H9 (cell line): ENCODE data around the gene STK25. TPM values are rescaled to one million over a fixed set of nuclear protein-coding genes. Genes with fewer than 3 reads are reported as not detected.

Experiments used
- DNase-seq: peaks from one replicate; pipeline ENCODE4 v3.0.0-alpha.2; 2017
- H2AFZ ChIP-seq: one replicate; pipeline ENCODE4 v1.6.1; 2013; ENCODE audit warnings: mild to moderate bottlenecking, low read length, control low read depth, moderate library complexity
- H2AK5ac ChIP-seq: 2 replicates; pipeline ENCODE4 v1.6.1; 2013; ENCODE audit warnings: low read length, control low read depth, mixed read lengths; ENCODE audit not compliant: insufficient read length
- H2BK120ac ChIP-seq: one replicate; pipeline ENCODE4 v1.6.1; 2013; ENCODE audit warnings: low read depth, mild to moderate bottlenecking, low read length, control low read depth, inconsistent platforms; ENCODE audit not compliant: poor library complexity, severe bottlenecking
- H2BK12ac ChIP-seq: 2 replicates; pipeline ENCODE4 v1.6.1; 2013; ENCODE audit warnings: low read length, control low read depth, mixed read lengths, low read depth; ENCODE audit not compliant: insufficient read length
- H2BK15ac ChIP-seq: 2 replicates; pipeline ENCODE4 v1.6.1; 2013; ENCODE audit warnings: low read depth, low read length, control low read depth
- H2BK20ac ChIP-seq: one replicate; pipeline ENCODE4 v1.6.1; 2013; ENCODE audit warnings: low read depth, mild to moderate bottlenecking, low read length, control low read depth, inconsistent platforms; ENCODE audit not compliant: poor library complexity, severe bottlenecking
- H2BK5ac ChIP-seq: 2 replicates; pipeline ENCODE4 v1.6.1; 2013; ENCODE audit warnings: low read length, control low read depth, mixed read lengths; ENCODE audit not compliant: insufficient read length
- H3K14ac ChIP-seq: 2 replicates; pipeline ENCODE4 v1.6.1; 2013; ENCODE audit warnings: low read length, control low read depth; ENCODE audit not compliant: insufficient read depth
- H3K18ac ChIP-seq: 2 replicates; pipeline ENCODE4 v1.6.1; 2013; ENCODE audit warnings: low read depth, mild to moderate bottlenecking, mixed read lengths, low read length, control low read depth; ENCODE audit not compliant: insufficient read length
- H3K23ac ChIP-seq: 2 replicates; pipeline ENCODE4 v1.6.1; 2013; ENCODE audit warnings: low read length, control low read depth, mixed read lengths, low read depth; ENCODE audit not compliant: insufficient read length
- H3K23me2 ChIP-seq: 2 replicates; pipeline ENCODE4 v1.6.1; 2013; ENCODE audit warnings: low read depth, mild to moderate bottlenecking, mixed read lengths, low read length, control low read depth; ENCODE audit not compliant: insufficient read length, poor library complexity, severe bottlenecking
- H3K27ac ChIP-seq: 2 replicates; pipeline ENCODE4 v1.5.1; 2013; ENCODE audit warnings: low read length, control low read depth, mixed read lengths, low read depth; ENCODE audit not compliant: insufficient read length
- H3K27me3 ChIP-seq: 2 replicates; pipeline ENCODE4 v1.6.1; 2013; ENCODE audit warnings: low read length, control low read depth, inconsistent platforms; ENCODE audit not compliant: insufficient read depth
- H3K4ac ChIP-seq: 2 replicates; pipeline ENCODE4 v1.6.1; 2013; ENCODE audit warnings: low read depth, mild to moderate bottlenecking, control low read depth, inconsistent platforms, low read length, moderate library complexity
- H3K4me1 ChIP-seq: 2 replicates; pipeline ENCODE4 v1.6.1; 2013; ENCODE audit warnings: low read length, control low read depth, inconsistent platforms; ENCODE audit not compliant: insufficient read depth
- H3K4me2 ChIP-seq: 2 replicates; pipeline ENCODE4 v1.6.1; 2013; ENCODE audit warnings: low read length, control low read depth, mixed read lengths; ENCODE audit not compliant: insufficient read length, insufficient read depth
- H3K56ac ChIP-seq: 2 replicates; pipeline ENCODE4 v1.6.1; 2013; ENCODE audit warnings: low read depth, mild to moderate bottlenecking, mixed read lengths, low read length, control low read depth; ENCODE audit not compliant: insufficient read length
- H3K79me1 ChIP-seq: 2 replicates; pipeline ENCODE4 v1.6.1; 2013; ENCODE audit warnings: low read depth, mild to moderate bottlenecking, moderate library complexity, low read length, control low read depth, inconsistent platforms; ENCODE audit not compliant: insufficient read depth, poor library complexity, severe bottlenecking
- H3K79me2 ChIP-seq: 2 replicates; pipeline ENCODE4 v1.6.1; 2013; ENCODE audit warnings: low read length, control low read depth, inconsistent platforms; ENCODE audit not compliant: insufficient read depth
- H3K9ac ChIP-seq: 2 replicates; pipeline ENCODE4 v1.6.1; 2013; ENCODE audit warnings: low read length, control low read depth, mixed read lengths; ENCODE audit not compliant: insufficient read length; ENCODE audit errors: extremely low read depth
- H3K9me3 ChIP-seq: one replicate; pipeline ENCODE4 v1.6.1; 2013; ENCODE audit warnings: low read depth, low read length, inconsistent platforms; ENCODE audit not compliant: control insufficient read depth
- H3T11ph ChIP-seq: one replicate; pipeline ENCODE4 v1.6.1; 2013; ENCODE audit warnings: mild to moderate bottlenecking, low read length, control low read depth, inconsistent platforms
- H4K20me1 ChIP-seq: one replicate; pipeline ENCODE4 v1.6.1; 2013; ENCODE audit not compliant: control insufficient read depth, insufficient read length, insufficient read depth
- H4K5ac ChIP-seq: 2 replicates; pipeline ENCODE4 v1.6.1; 2013; ENCODE audit warnings: low read depth, mild to moderate bottlenecking, mixed read lengths, low read length, control low read depth; ENCODE audit not compliant: insufficient read length
- H4K8ac ChIP-seq: replicated peaks from 2 replicates; pipeline ENCODE4 v1.6.1; 2013; ENCODE audit warnings: low read length, control low read depth, mixed read lengths, low read depth; ENCODE audit not compliant: insufficient read length
- H4K91ac ChIP-seq: 2 replicates; pipeline ENCODE4 v1.6.1; 2013; ENCODE audit warnings: low read depth, mild to moderate bottlenecking, moderate library complexity, mixed read lengths, low read length, control low read depth; ENCODE audit not compliant: insufficient read length
- H3K27ac Mint-ChIP-seq, 3 experiments: 2 replicates in 2 of 3; 3 replicates in 1 of 3; pipeline ENCODE4 v1.8.0; 2020 to 2021; ENCODE audit warnings: mixed read lengths in 3 of 3, mild to moderate bottlenecking in 1 of 3, moderate library complexity in 1 of 3
- H3K27me3 Mint-ChIP-seq: 2 replicates; pipeline ENCODE4 v1.8.0; 2021; ENCODE audit warnings: low read depth, mild to moderate bottlenecking, moderate library complexity, mixed read lengths
- H3K36me3 Mint-ChIP-seq, 3 experiments: 2 replicates in 2 of 3; 3 replicates in 1 of 3; pipeline ENCODE4 v1.8.0; 2020 to 2021; ENCODE audit warnings: low read depth in 3 of 3, mixed read lengths in 3 of 3; ENCODE audit not compliant: insufficient read depth in 1 of 3
- H3K4me1 Mint-ChIP-seq, 2 experiments: 2 replicates each; pipeline ENCODE4 v1.8.0; 2020; ENCODE audit warnings: mixed read lengths in 2 of 2
- H3K4me3 Mint-ChIP-seq, 2 experiments: 2 replicates in 1 of 2; 3 replicates in 1 of 2; pipeline ENCODE4 v1.8.0; 2020 to 2021; ENCODE audit warnings: mild to moderate bottlenecking in 2 of 2, mixed read lengths in 2 of 2, moderate library complexity in 1 of 2
- H3K9me3 Mint-ChIP-seq, 2 experiments: 2 replicates in 1 of 2; 3 replicates in 1 of 2; pipeline ENCODE4 v1.8.0; 2020; ENCODE audit warnings: mild to moderate bottlenecking in 2 of 2, mixed read lengths in 2 of 2, moderate library complexity in 1 of 2
- CTCF ChIP-seq: fragments of 200-600 bp; sonication (generic); conservative IDR thresholded peaks from 3 replicates; pipeline ENCODE4 v1.8.0; 2021; ENCODE audit warnings: antibody characterized with exemption, mild to moderate bottlenecking
- WGBS: extraction: QIAGEN DNeasy Blood & Tissue Kit; methylation state at CpG from one replicate; pipeline ENCODE4 v1.1.7; 2013; ENCODE audit warnings: missing lambda C conversion rate, low lambda C conversion rate, mixed read lengths; ENCODE audit not compliant: insufficient read length; ENCODE audit errors: extremely low coverage; 5-methylcytosine and 5-hydroxymethylcytosine counted together
- total RNA-seq: library from RNA; stranded (reverse); gene quantifications from 2 replicates; pipeline ENCODE4 v1.2.1, GENCODE V29; 2021

Gene STK25
- total RNA-seq, 1 experiment from 2014 or later = 189 TPM

- Histone ChIP-seq H2AFZ (no peak overlapping the region), H3K56ac (no peak overlapping the region), H3K4me2 (no peak overlapping the region), H2BK120ac (no peak overlapping the region), H2BK15ac (no peak overlapping the region), H2BK12ac (no peak overlapping the region), H3K4ac (no peak overlapping the region), H3K4me1 (no peaks in the 10 kb centered on the region), H3K23me2 (no peaks in the 10 kb centered on the region), H3K27ac (no peak overlapping the region), H2AK5ac (no peak overlapping the region), H3K79me2 (no peaks in the 10 kb centered on the region), H4K91ac (no peak overlapping the region), H3K9me3 (no peaks in the 10 kb centered on the region), H2BK5ac (no peak overlapping the region), H3K18ac (no peak overlapping the region), H4K8ac (no peak overlapping the region), H4K20me1 (no peaks in the 10 kb centered on the region), H4K5ac (no peak overlapping the region), H3K23ac (no peak overlapping the region), H3K14ac (no peak overlapping the region), H2BK20ac (no peak overlapping the region), H3T11ph (no peak overlapping the region), H3K9ac (no peak overlapping the region), H3K79me1 (no peaks in the 10 kb centered on the region), H3K27me3 (no peaks in the 10 kb centered on the region)
- H3K27me3 Mint-ChIP-seq = peaks cover 3% of the 10 kb centered on the region
- H3K36me3 Mint-ChIP-seq = peaks cover 0 to 8% (median 2%) of the 10 kb centered on the region in 3 experiments; a peak in 3 of 7 replicates
- no peak for DNase-seq
- WGBS = no CpG with 5 or more reads among the region's 8 CpGs
- peaks cover 0 to under 1% of the 10 kb centered on the region in 2 experiments; a peak in 1 of 5 replicates for H3K9me3 Mint-ChIP-seq
- H3K4me3 Mint-ChIP-seq = no peak overlapping the region
- H3K27ac Mint-ChIP-seq = no peak overlapping the region
- H3K4me1 Mint-ChIP-seq = no peaks in the 10 kb centered on the region; a peak in 1 of 4 replicates
- no peak for TF ChIP-seq CTCF
Measured at GRCh38 chr2:241478166-241478565, 30.2 kb downstream of the STK25 start.
